HEK293 (cell line): ENCODE results near the gene GRAMD1B.

Experiments used
- CTCF ChIA-PET: fragments of 350-600 bp; formaldehyde crosslinking; extraction: SDS; loops from one replicate; lab custom pipeline; 2021; ENCODE audit warnings: antibody characterized with exemption; lab: Yijun Ruan, JAX
- POLR2A ChIA-PET: fragments of 300-600 bp; formaldehyde crosslinking; extraction: SDS; loops from one replicate; lab custom pipeline; 2020; ENCODE audit warnings: antibody characterized with exemption, inconsistent platforms; lab: Yijun Ruan, JAX
- H3K27ac ChIP-seq: fragments of 200-500 bp; sonication (Bioruptor generic); 2 replicates; pipeline ENCODE4 v1.5.1; 2014; ENCODE audit warnings: low read depth, low read length, control low read depth, inconsistent platforms; ENCODE audit errors: extremely low read depth
- H3K36me3 ChIP-seq, 2 experiments: fragments of 200-500 bp in 1 of 2; sonication (Bioruptor generic) in 1 of 2; 1 replicate in 1 of 2; 2 replicates in 1 of 2; pipeline ENCODE4 v1.5.1; 2014 to 2017; ENCODE audit warnings: inconsistent platforms in 2 of 2, low read length in 2 of 2; ENCODE audit not compliant: control insufficient read depth in 2 of 2, insufficient read depth in 1 of 2
- H3K4me1 ChIP-seq: fragments of 200-500 bp; sonication (Bioruptor generic); 2 replicates; pipeline ENCODE4 v1.5.1; 2014; ENCODE audit warnings: mild to moderate bottlenecking, low read length, inconsistent platforms; ENCODE audit not compliant: control insufficient read depth, insufficient read depth
- H3K4me3 ChIP-seq: 2 replicates; pipeline ENCODE4 v1.5.1; 2011; ENCODE audit warnings: low read depth, mild to moderate bottlenecking, control low read depth, low read length, moderate library complexity
- H3K9me3 ChIP-seq: fragments of 200-500 bp; sonication (Bioruptor generic); 2 replicates; pipeline ENCODE4 v1.5.1; 2014; ENCODE audit warnings: low read depth, low read length, inconsistent platforms; ENCODE audit not compliant: control insufficient read depth, insufficient read depth
- KLF7 ChIP-seq: fragments of 450-650 bp; formaldehyde crosslinking; IDR thresholded peaks from 2 replicates; pipeline ENCODE4 v1.5.1; 2016; ENCODE audit warnings: missing biosample characterization, missing genetic modification characterization, borderline replicate concordance
- OVOL3 ChIP-seq: fragments of 450-650 bp; formaldehyde crosslinking; IDR thresholded peaks from 2 replicates; pipeline ENCODE4 v1.5.1; 2016; ENCODE audit warnings: missing biosample characterization, missing genetic modification characterization
- PATZ1 ChIP-seq: fragments of 450-650 bp; formaldehyde crosslinking; IDR thresholded peaks from 2 replicates; pipeline ENCODE4 v1.5.1; 2016; ENCODE audit warnings: missing biosample characterization, missing genetic modification characterization
- RBAK ChIP-seq: fragments of 450-650 bp; formaldehyde crosslinking; IDR thresholded peaks from 2 replicates; pipeline ENCODE4 v1.5.1; 2016; ENCODE audit warnings: missing biosample characterization, missing genetic modification characterization
- SETDB1 ChIP-seq: IDR thresholded peaks from one replicate; pipeline ENCODE4 v1.6.1; 2017; ENCODE audit warnings: mild to moderate bottlenecking, low read length, moderate library complexity, mixed read lengths; ENCODE audit not compliant: insufficient read length
- SP2 ChIP-seq: fragments of 450-650 bp; formaldehyde crosslinking; IDR thresholded peaks from 2 replicates; pipeline ENCODE4 v1.5.1; 2016; ENCODE audit warnings: missing biosample characterization, missing genetic modification characterization
- ZBTB44 ChIP-seq: fragments of 450-650 bp; IDR thresholded peaks from 2 replicates; pipeline ENCODE4 v1.5.1; 2018; ENCODE audit warnings: missing biosample characterization, mild to moderate bottlenecking, missing genetic modification characterization
- ZBTB48 ChIP-seq: fragments of 450-650 bp; formaldehyde crosslinking; IDR thresholded peaks from 2 replicates; pipeline ENCODE4 v1.5.1; 2016; ENCODE audit warnings: missing biosample characterization, missing genetic modification characterization
- ZIC2 ChIP-seq: fragments of 450-650 bp; formaldehyde crosslinking; IDR thresholded peaks from 2 replicates; pipeline ENCODE4 v1.5.1; 2016; ENCODE audit warnings: missing biosample characterization, missing genetic modification characterization
- ZNF174 ChIP-seq: fragments of 450-650 bp; formaldehyde crosslinking; IDR thresholded peaks from 2 replicates; pipeline ENCODE4 v1.5.0; 2017; ENCODE audit warnings: missing biosample characterization, mild to moderate bottlenecking, missing genetic modification characterization
- ZNF211 ChIP-seq: fragments of 450-650 bp; formaldehyde crosslinking; IDR thresholded peaks from 2 replicates; pipeline ENCODE4 v1.5.1; 2016; ENCODE audit warnings: low read depth, missing biosample characterization, missing genetic modification characterization
- ZNF239 ChIP-seq: fragments of 450-650 bp; formaldehyde crosslinking; IDR thresholded peaks from 2 replicates; pipeline ENCODE4 v1.5.1; 2016; ENCODE audit warnings: missing biosample characterization, missing genetic modification characterization
- ZNF24 ChIP-seq: fragments of 450-650 bp; formaldehyde crosslinking; IDR thresholded peaks from 2 replicates; pipeline ENCODE4 v1.5.1; 2016; ENCODE audit warnings: missing biosample characterization, missing genetic modification characterization
- ZNF248 ChIP-seq: fragments of 450-650 bp; formaldehyde crosslinking; IDR thresholded peaks from 2 replicates; pipeline ENCODE4 v1.5.1; 2017; ENCODE audit warnings: missing biosample characterization, missing genetic modification characterization
- ZNF292 ChIP-seq: fragments of 450-650 bp; formaldehyde crosslinking; IDR thresholded peaks from 2 replicates; pipeline ENCODE4 v1.5.1; 2016; ENCODE audit warnings: low read depth, missing biosample characterization, missing genetic modification characterization, borderline replicate concordance
- ZNF394 ChIP-seq: fragments of 450-650 bp; formaldehyde crosslinking; IDR thresholded peaks from 2 replicates; pipeline ENCODE4 v1.5.1; 2016; ENCODE audit warnings: missing biosample characterization, missing genetic modification characterization, mild to moderate bottlenecking, moderate library complexity, borderline replicate concordance
- ZNF791 ChIP-seq: fragments of 450-650 bp; formaldehyde crosslinking; IDR thresholded peaks from 2 replicates; pipeline ENCODE4 v1.5.1; 2016; ENCODE audit warnings: missing biosample characterization, missing genetic modification characterization
- TF ChIP-seq, protein P1 (sequence below): fragments of 450-650 bp; IDR thresholded peaks from 2 replicates; pipeline ENCODE4 v1.5.1; 2018; ENCODE audit warnings: missing biosample characterization, missing genetic modification characterization
- TF ChIP-seq, protein P2 (sequence below): fragments of 450-650 bp; formaldehyde crosslinking; IDR thresholded peaks from 2 replicates; pipeline ENCODE4 v1.5.1; 2016; ENCODE audit warnings: missing biosample characterization, missing genetic modification characterization
- TF ChIP-seq, protein P3 (sequence below): fragments of 450-650 bp; formaldehyde crosslinking; IDR thresholded peaks from 2 replicates; pipeline ENCODE4 v1.5.1; 2016; ENCODE audit warnings: missing biosample characterization, missing genetic modification characterization

The GRAMD1B gene

GRCh38 chr11:123413636-123414035 is 16.4 kb upstream of the GRAMD1B start:
- Histone ChIP-seq H3K4me3 (no peak overlapping the region), H3K4me1 (0 out of 2 replicates have a peak, but pooled peaks cover 5% of the 10 kb centered on the region), H3K9me3 (no peaks in the 10 kb centered on the region), H3K27ac (no peak overlapping the region), H3K36me3 (no peaks in the 10 kb centered on the region)
- POLR2A ChIA-PET = no interaction called here
- TF ChIP-seq ZNF174 (tag by site-specific recombination) (no peak), PATZ1 (tag by site-specific recombination) (no peak), RBAK (no peak), ZNF24 (tag by site-specific recombination) (no peak), ZBTB44 (tag by site-specific recombination) (no peak), ZIC2 (no peak)
- TF ChIP-seq, protein P1, sequence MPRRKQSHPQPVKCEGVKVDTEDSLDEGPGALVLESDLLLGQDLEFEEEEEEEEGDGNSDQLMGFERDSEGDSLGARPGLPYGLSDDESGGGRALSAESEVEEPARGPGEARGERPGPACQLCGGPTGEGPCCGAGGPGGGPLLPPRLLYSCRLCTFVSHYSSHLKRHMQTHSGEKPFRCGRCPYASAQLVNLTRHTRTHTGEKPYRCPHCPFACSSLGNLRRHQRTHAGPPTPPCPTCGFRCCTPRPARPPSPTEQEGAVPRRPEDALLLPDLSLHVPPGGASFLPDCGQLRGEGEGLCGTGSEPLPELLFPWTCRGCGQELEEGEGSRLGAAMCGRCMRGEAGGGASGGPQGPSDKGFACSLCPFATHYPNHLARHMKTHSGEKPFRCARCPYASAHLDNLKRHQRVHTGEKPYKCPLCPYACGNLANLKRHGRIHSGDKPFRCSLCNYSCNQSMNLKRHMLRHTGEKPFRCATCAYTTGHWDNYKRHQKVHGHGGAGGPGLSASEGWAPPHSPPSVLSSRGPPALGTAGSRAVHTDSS (tag by site-specific recombination) = no peak
- TF ChIP-seq, protein P2, sequence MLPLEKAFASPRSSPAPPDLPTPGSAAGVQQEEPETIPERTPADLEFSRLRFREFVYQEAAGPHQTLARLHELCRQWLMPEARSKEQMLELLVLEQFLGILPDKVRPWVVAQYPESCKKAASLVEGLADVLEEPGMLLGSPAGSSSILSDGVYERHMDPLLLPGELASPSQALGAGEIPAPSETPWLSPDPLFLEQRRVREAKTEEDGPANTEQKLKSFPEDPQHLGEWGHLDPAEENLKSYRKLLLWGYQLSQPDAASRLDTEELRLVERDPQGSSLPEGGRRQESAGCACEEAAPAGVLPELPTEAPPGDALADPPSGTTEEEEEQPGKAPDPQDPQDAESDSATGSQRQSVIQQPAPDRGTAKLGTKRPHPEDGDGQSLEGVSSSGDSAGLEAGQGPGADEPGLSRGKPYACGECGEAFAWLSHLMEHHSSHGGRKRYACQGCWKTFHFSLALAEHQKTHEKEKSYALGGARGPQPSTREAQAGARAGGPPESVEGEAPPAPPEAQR (tag by site-specific recombination) = no peak
- CTCF ChIA-PET = interaction anchor here (0.7 kb wide), 1 partner anchor 111 kb away, joined by 3 read pairs; no protein-coding TSS in a partner anchor

GRCh38 chr11:123416566-123416965 is 13.5 kb upstream of the GRAMD1B start:
- ChIA-PET CTCF (interaction anchor here (1.0 to 5.3 kb wide), 4 partner anchors 9 to 305 kb away, joined by 3 to 28 read pairs (median 3); no protein-coding TSS in a partner anchor), POLR2A (interaction anchor here (0.6 kb wide), 1 partner anchor 17 kb away, joined by 7 read pairs; no protein-coding TSS in a partner anchor)
- H3K4me1 ChIP-seq = no peaks in the 10 kb centered on the region
- no peak for TF ChIP-seq OVOL3 (tag by site-specific recombination)
- TF ChIP-seq, all 188 proteins: peak for 0
- Histone ChIP-seq H3K27ac (no peak overlapping the region), H3K9me3 (no peaks in the 10 kb centered on the region), H3K4me3 (no peak overlapping the region), H3K36me3 (no peaks in the 10 kb centered on the region)

- no peaks in the 10 kb centered on the region for H3K9me3 ChIP-seq
- H3K4me3 ChIP-seq = no peak overlapping the region
- no peaks in the 10 kb centered on the region for H3K4me1 ChIP-seq
- H3K36me3 ChIP-seq = no peaks in the 10 kb centered on the region
- ChIA-PET POLR2A (interaction anchor here (0.8 kb wide), 1 partner anchor 10 kb away, joined by 3 read pairs; no protein-coding TSS in a partner anchor), CTCF (interaction anchor here (1.1 to 5.3 kb wide), 2 partner anchors 11 to 157 kb away, joined by 3 to 28 read pairs; no protein-coding TSS in a partner anchor)
- no peak overlapping the region for H3K27ac ChIP-seq
- TF ChIP-seq SP2 (tag by site-specific recombination) (no peak), ZNF292 (tag by site-specific recombination) (no peak), ZBTB44 (tag by site-specific recombination) (no peak), ZNF239 (no peak), KLF7 (no peak), ZNF394 (tag by site-specific recombination) (no peak), ZNF248 (tag by site-specific recombination) (no peak), SETDB1 (no peak), ZNF791 (tag by site-specific recombination) (no peak), ZBTB48 (tag by site-specific recombination) (no peak), ZNF211 (tag by site-specific recombination) (no peak)
- TF ChIP-seq, protein P3, sequence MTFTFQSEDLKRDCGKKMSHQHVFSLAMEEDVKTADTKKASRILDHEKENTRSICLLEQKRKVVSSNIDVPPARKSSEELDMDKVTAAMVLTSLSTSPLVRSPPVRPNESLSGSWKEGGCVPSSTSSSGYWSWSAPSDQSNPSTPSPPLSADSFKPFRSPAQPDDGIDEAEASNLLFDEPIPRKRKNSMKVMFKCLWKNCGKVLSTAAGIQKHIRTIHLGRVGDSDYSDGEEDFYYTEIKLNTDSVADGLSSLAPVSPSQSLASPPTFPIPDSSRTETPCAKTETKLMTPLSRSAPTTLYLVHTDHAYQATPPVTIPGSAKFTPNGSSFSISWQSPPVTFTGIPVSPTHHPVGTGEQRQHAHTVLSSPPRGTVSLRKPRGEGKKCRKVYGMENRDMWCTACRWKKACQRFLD (tag by site-specific recombination) = no peak
These were observed 11.5 kb upstream of the GRAMD1B start for GRCh38 chr11:123418351-123419114.
